HepG2 (cell line): Measurements from ENCODE around the gene FGF18. TPM values are rescaled to one million over a fixed set of nuclear protein-coding genes. Genes with fewer than 3 reads are reported as not detected.

Experiments
- ATAC-seq: fragments of 200-7000 bp; cut with Tn5 transposase; 3 replicates; pipeline ENCODE4 v1.9.1; 2020; ENCODE audit warnings: mild to moderate bottlenecking, moderate library complexity
- BruUV-seq: library from RNA; stranded (reverse); fragments of 400-500 nt; replicated peaks from 2 replicates; lab custom pipeline; 2021; lab: Mats Ljungman, UMichigan
- CTCF ChIA-PET: fragments of 300-600 bp; formaldehyde crosslinking; extraction: SDS; loops from one replicate; lab custom pipeline; 2021; ENCODE audit warnings: low total read pairs, inconsistent platforms, low intra/inter-chr PET ratio; lab: Yijun Ruan, JAX
- POLR2A ChIA-PET: fragments of 350-600 bp; sonication (Branson Sonifier 250); formaldehyde crosslinking; loops from one replicate; lab custom pipeline; 2020; ENCODE audit warnings: antibody characterized with exemption, inconsistent platforms; lab: Yijun Ruan, JAX
- DNase-seq: peaks from one replicate; pipeline ENCODE4 v3.0.0-alpha.2; 2015; ENCODE audit warnings: low spot score
- FAIRE-seq: peaks from 3 replicates; lab custom pipeline; 2011; peaks lifted over from hg19 to GRCh38; lab: Jason Lieb, UNC
- H2AFZ ChIP-seq: one replicate; pipeline ENCODE4 v1.6.1; 2011; ENCODE audit warnings: low read length, inconsistent platforms
- H3K27ac ChIP-seq: fragments of 300-600 bp; 3 replicates; pipeline ENCODE4 v1.8.0; 2011; ENCODE audit warnings: mixed run types, mild to moderate bottlenecking, mixed read lengths, low read length, inconsistent platforms; ENCODE audit not compliant: insufficient read depth; ENCODE audit errors: extremely low read length
- H3K27me3 ChIP-seq, 2 experiments: fragments of 200-600 bp in 1 of 2; 2 replicates in 1 of 2; 3 replicates in 1 of 2; pipeline versions ENCODE4 v1.6.0 to v1.8.0; 2011; ENCODE audit warnings: low read length in 2 of 2, mild to moderate bottlenecking in 2 of 2, moderate library complexity in 2 of 2, inconsistent platforms in 1 of 2; ENCODE audit not compliant: insufficient read depth in 2 of 2, control insufficient read depth in 1 of 2
- H3K36me3 ChIP-seq, 2 experiments: fragments of 200-600 bp in 1 of 2; replicated peaks in 1 of 2; 2 replicates in 1 of 2; 3 replicates in 1 of 2; pipeline versions ENCODE4 v1.5.1 to v1.8.0; 2011; ENCODE audit warnings: low read length in 2 of 2, inconsistent platforms in 1 of 2; ENCODE audit not compliant: insufficient read depth in 2 of 2, control insufficient read depth in 1 of 2
- H3K4me1 ChIP-seq: 2 replicates; pipeline ENCODE4 v1.5.1; 2012; ENCODE audit warnings: low read length, inconsistent platforms; ENCODE audit not compliant: insufficient read depth
- H3K4me2 ChIP-seq: 2 replicates; pipeline ENCODE4 v1.6.0; 2011; ENCODE audit warnings: low read depth, low read length, inconsistent platforms
- H3K4me3 ChIP-seq, 3 experiments: fragments of 200-600 bp in 1 of 3; sonication (generic), shearing (Covaris generic) in 1 of 3; replicated peaks in 1 of 3; 2 replicates each; pipeline ENCODE4 v1.5.1; 2011 to 2016; ENCODE audit warnings: low read length in 3 of 3, inconsistent platforms in 2 of 3, low read depth in 2 of 3, mild to moderate bottlenecking in 2 of 3, control low read depth in 1 of 3, mixed read lengths in 1 of 3; ENCODE audit not compliant: insufficient read depth in 1 of 3
- H3K79me2 ChIP-seq: one replicate; pipeline ENCODE4 v1.6.1; 2011; ENCODE audit warnings: low read length, inconsistent platforms; ENCODE audit not compliant: insufficient read depth
- H3K9ac ChIP-seq: 2 replicates; pipeline ENCODE4 v1.6.0; 2011; ENCODE audit warnings: mild to moderate bottlenecking, low read depth, low read length, inconsistent platforms; ENCODE audit not compliant: insufficient read depth
- H3K9me3 ChIP-seq: 2 replicates; pipeline ENCODE4 v1.5.1; 2012; ENCODE audit warnings: mild to moderate bottlenecking, low read length
- H4K20me1 ChIP-seq: 2 replicates; pipeline ENCODE4 v1.6.0; 2011; ENCODE audit warnings: inconsistent platforms, mild to moderate bottlenecking, low read length, moderate library complexity; ENCODE audit not compliant: insufficient read depth
- FOXC1 ChIP-seq: sonication (generic); formaldehyde crosslinking; IDR thresholded peaks from 2 replicates; pipeline ENCODE4 v1.8.0; 2022; ENCODE audit warnings: mild to moderate bottlenecking, missing genetic modification reagents, borderline replicate concordance
- HMG20A ChIP-seq: IDR thresholded peaks from 2 replicates; pipeline ENCODE4 v1.6.1; 2016; ENCODE audit warnings: borderline replicate concordance
- MIXL1 ChIP-seq: IDR thresholded peaks from 2 replicates; pipeline ENCODE4 v1.6.1; 2016
- MLLT10 ChIP-seq: sonication (generic); formaldehyde crosslinking; IDR thresholded peaks from 2 replicates; pipeline ENCODE4 v1.4.0; 2020; ENCODE audit warnings: missing genetic modification reagents
- RCOR2 ChIP-seq: IDR thresholded peaks from 2 replicates; pipeline ENCODE4 v1.6.1; 2016; ENCODE audit warnings: missing biosample characterization, missing genetic modification reagents
- TGIF2 ChIP-seq: IDR thresholded peaks from 2 replicates; pipeline ENCODE4 v1.6.1; 2016; ENCODE audit warnings: control low read depth, missing compliant biosample characterization
- YEATS4 ChIP-seq: sonication (generic); formaldehyde crosslinking; IDR thresholded peaks from 2 replicates; pipeline ENCODE4 v1.4.0; 2020; ENCODE audit warnings: missing genetic modification reagents, borderline replicate concordance
- ZFP36 ChIP-seq: fragments of 150-350 bp; IDR thresholded peaks from 2 replicates; pipeline ENCODE4 v1.6.1; 2018; ENCODE audit warnings: borderline replicate concordance, low read length, low read depth; ENCODE audit not compliant: partially characterized antibody
- ZFP37 ChIP-seq: sonication (generic); formaldehyde crosslinking; IDR thresholded peaks from 2 replicates; pipeline ENCODE4 v1.4.0; 2020; ENCODE audit warnings: missing genetic modification reagents, borderline replicate concordance
- ZNF598 ChIP-seq: sonication (generic); formaldehyde crosslinking; IDR thresholded peaks from 2 replicates; pipeline ENCODE4 v1.5.1; 2020; ENCODE audit warnings: mild to moderate bottlenecking, missing genetic modification reagents, borderline replicate concordance
- WGBS: methylation state at CpG from one replicate; pipeline ENCODE4 v1.1.6; 2017; ENCODE audit warnings: low lambda C conversion rate; 5-methylcytosine and 5-hydroxymethylcytosine counted together
- in situ Hi-C: cut with HindIII; loops from 2 replicates; pipeline ENCODE4 v1.10.0; 2017; ENCODE audit warnings: low pct_unique_long_range_greater_than_20kb; ENCODE audit not compliant: extremely low pct_ligation_motif_present
- intact Hi-C: fragments of 100-400 bp; cut with micrococcal nuclease; formaldehyde crosslinking; loops from one replicate; pipeline ENCODE4 v1.10.0; 2022; ENCODE audit not compliant: unreplicated experiment
- polyA plus RNA-seq, 8 experiments: library from polyadenylated mRNA; depleted of rRNA in 3 of 8; stranded (reverse) in 7 of 8; unstranded in 1 of 8; fragments of >200 nt; fragmentation: Illumina TruSeq in 4 of 8; extraction: Trizol in 4 of 8; gene quantifications; 2 replicates each; pipeline versions ENCODE4 v1.2.1 to v1.2.3, GENCODE V29; 2011 to 2016; ENCODE audit warnings: low read depth in 4 of 8, missing spikeins in 1 of 8, mixed read lengths in 1 of 8; ENCODE audit not compliant: insufficient read depth in 1 of 8
- total RNA-seq, 5 experiments: library from RNA; depleted of rRNA; stranded (reverse); fragments of >200 nt; fragmentation: Illumina TruSeq; extraction: Trizol; gene quantifications; 2 replicates each; pipeline ENCODE4 v1.2.3, GENCODE V29; 2016; ENCODE audit warnings: low read depth in 1 of 5

The FGF18 gene
- total and polyA plus RNA-seq, 2 of the 13 experiments (the other 11 are each of a cell fraction or from before 2014, with no cell fraction given): not detected

GRCh38 chr5:171421331-171422262, 2.1 kb downstream of the FGF18 start:
- TF ChIP-seq ZFP36 (no peak), ZNF598 (CRISPR knock-in tag) (no peak), HMG20A (no peak), RCOR2 (no peak), FOXC1 (no peak), MIXL1 (CRISPR knock-in tag) (no peak), MLLT10 (no peak), YEATS4 (CRISPR knock-in tag) (no peak), ZFP37 (CRISPR knock-in tag) (no peak), TGIF2 (no peak)
- H3K27me3 ChIP-seq: peaks cover 0 to 23% of the 10 kb centered on the region in 2 experiments; a peak in 4 of 5 replicates
- no peak overlapping the region for H2AFZ ChIP-seq
- H3K79me2 ChIP-seq: no peaks in the 10 kb centered on the region
- H3K4me1 ChIP-seq: peaks cover 11% of the 10 kb centered on the region
- H3K27ac ChIP-seq: no peak overlapping the region
- no peak for FAIRE-seq
- POLR2A ChIA-PET: no interaction called here
- H3K9ac ChIP-seq: no peak overlapping the region
- intact Hi-C loops: no loop called here
- BruUV-seq: no TSS peak
- CTCF ChIA-PET: no interaction called here
- H3K9me3 ChIP-seq: no peaks in the 10 kb centered on the region
- 59% methylated on average over 12 of the region's 16 CpGs for WGBS
- no peak overlapping the region for H3K4me3 ChIP-seq
- H3K36me3 ChIP-seq: no peaks in the 10 kb centered on the region
- peaks cover 16% of the 10 kb centered on the region for H4K20me1 ChIP-seq
- ATAC-seq: no peak
- in situ Hi-C loops: loop anchor here (10.0 kb wide), 1 partner anchor 173 kb away; no protein-coding TSS in a partner anchor
- no peak overlapping the region for H3K4me2 ChIP-seq
- no peak for DNase-seq
